Measurements from ENCODE around the gene ANTXR2. TPM values are rescaled to one million over a fixed set of nuclear protein-coding genes. Genes with fewer than 3 reads are reported as not detected.
"Not testable (repeated sequence)": the region's sequence is repeated elsewhere in the genome, so short reads cannot be mapped to it uniquely, and the experiment has no call there.

Gene ANTXR2
- total RNA-seq, 3 donors from 2014 or later: 6.1 to 12.9 (median 8.1) TPM

GRCh38 chr4:79900182-79900581 is 172.8 kb downstream of the ANTXR2 start:
- Mint-ChIP-seq H3K4me3 (no peak overlapping the region), H3K36me3 (ENCODE audit: insufficient read depth) (no peaks in the 10 kb centered on the region), H3K27me3 (ENCODE audit: low read depth) (peaks cover 1% of the 10 kb centered on the region), H3K9me3 (no peaks in the 10 kb centered on the region), H3K4me1 (ENCODE audit: low read depth) (no peaks in the 10 kb centered on the region)
- ATAC-seq (no peak), DNase-seq (no peak)

GRCh38 chr4:79899481-79899880 is 173.5 kb downstream of the ANTXR2 start:
- no peak for ATAC-seq
- Mint-ChIP-seq H3K27me3 (ENCODE audit: low read depth) (peaks cover 1% of the 10 kb centered on the region), H3K4me1 (ENCODE audit: low read depth) (no peaks in the 10 kb centered on the region), H3K9me3 (no peaks in the 10 kb centered on the region), H3K4me3 (no peak overlapping the region), H3K36me3 (ENCODE audit: insufficient read depth) (no peaks in the 10 kb centered on the region)
- DNase-seq: no peak

GRCh38 chr4:79898055-79898454 is 175.0 kb downstream of the ANTXR2 start:
- Mint-ChIP-seq H3K36me3 (ENCODE audit: insufficient read depth) (no peaks in the 10 kb centered on the region), H3K27me3 (ENCODE audit: low read depth) (peaks cover 1% of the 10 kb centered on the region), H3K4me1 (ENCODE audit: low read depth) (no peaks in the 10 kb centered on the region), H3K9me3 (no peaks in the 10 kb centered on the region), H3K4me3 (no peak overlapping the region)
- no peak for ATAC-seq
- no peak for DNase-seq

- no peaks in the 10 kb centered on the region for H3K4me1 Mint-ChIP-seq (ENCODE audit: low read depth)
- H3K27me3 Mint-ChIP-seq (ENCODE audit: low read depth): peaks cover 1% of the 10 kb centered on the region
- H3K9me3 Mint-ChIP-seq: no peaks in the 10 kb centered on the region
- H3K36me3 Mint-ChIP-seq (ENCODE audit: insufficient read depth): no peaks in the 10 kb centered on the region
- no peak overlapping the region for H3K4me3 Mint-ChIP-seq
- ATAC-seq (no peak), DNase-seq (no peak)
Measured at GRCh38 chr4:79897174-79897573, 175.9 kb downstream of the ANTXR2 start.

- Mint-ChIP-seq H3K4me3 (no peak overlapping the region), H3K27me3 (ENCODE audit: low read depth) (peaks cover 1% of the 10 kb centered on the region), H3K4me1 (ENCODE audit: low read depth) (no peaks in the 10 kb centered on the region), H3K36me3 (ENCODE audit: insufficient read depth) (no peaks in the 10 kb centered on the region), H3K9me3 (no peaks in the 10 kb centered on the region)
- ATAC-seq (no peak), DNase-seq (no peak)
Measured at GRCh38 chr4:79893456-79893855, 179.6 kb downstream of the ANTXR2 start.

GRCh38 chr4:79889026-79889425 is 184.0 kb downstream of the ANTXR2 start:
- DNase-seq; H3K27me3 Mint-ChIP-seq (ENCODE audit: low read depth); H3K4me1 Mint-ChIP-seq (ENCODE audit: low read depth); ATAC-seq; H3K9me3 Mint-ChIP-seq; H3K36me3 Mint-ChIP-seq (ENCODE audit: insufficient read depth); H3K4me3 Mint-ChIP-seq: not testable (repeated sequence)

GRCh38 chr4:79886557-79886956 is 186.5 kb downstream of the ANTXR2 start:
- ATAC-seq: no peak
- H3K9me3 Mint-ChIP-seq: no peaks in the 10 kb centered on the region
- DNase-seq: no peak
- H3K27me3 Mint-ChIP-seq (ENCODE audit: low read depth): no peaks in the 10 kb centered on the region
- H3K36me3 Mint-ChIP-seq (ENCODE audit: insufficient read depth): no peaks in the 10 kb centered on the region
- H3K4me3 Mint-ChIP-seq: no peak overlapping the region
- no peaks in the 10 kb centered on the region for H3K4me1 Mint-ChIP-seq (ENCODE audit: low read depth)

GRCh38 chr4:79886021-79886420 is 187.0 kb downstream of the ANTXR2 start:
- no peaks in the 10 kb centered on the region for H3K36me3 Mint-ChIP-seq (ENCODE audit: insufficient read depth)
- H3K27me3 Mint-ChIP-seq (ENCODE audit: low read depth): no peaks in the 10 kb centered on the region
- H3K4me3 Mint-ChIP-seq: no peak overlapping the region
- H3K4me1 Mint-ChIP-seq (ENCODE audit: low read depth): no peaks in the 10 kb centered on the region
- no peak for DNase-seq
- no peaks in the 10 kb centered on the region for H3K9me3 Mint-ChIP-seq
- ATAC-seq: no peak

- H3K4me3 Mint-ChIP-seq: no peak overlapping the region
- H3K27me3 Mint-ChIP-seq (ENCODE audit: low read depth): no peaks in the 10 kb centered on the region
- ATAC-seq (no peak), DNase-seq (no peak)
- H3K9me3 Mint-ChIP-seq: peaks cover 3% of the 10 kb centered on the region
- H3K36me3 Mint-ChIP-seq (ENCODE audit: insufficient read depth): no peaks in the 10 kb centered on the region
- H3K4me1 Mint-ChIP-seq (ENCODE audit: low read depth): no peaks in the 10 kb centered on the region
Measured at GRCh38 chr4:79883290-79883689, 189.7 kb downstream of the ANTXR2 start.

- no peak for ATAC-seq
- peaks cover 7% of the 10 kb centered on the region for H3K9me3 Mint-ChIP-seq
- H3K36me3 Mint-ChIP-seq (ENCODE audit: insufficient read depth): no peaks in the 10 kb centered on the region
- no peak for DNase-seq
- H3K4me3 Mint-ChIP-seq: no peak overlapping the region
- no peaks in the 10 kb centered on the region for H3K4me1 Mint-ChIP-seq (ENCODE audit: low read depth)
- no peaks in the 10 kb centered on the region for H3K27me3 Mint-ChIP-seq (ENCODE audit: low read depth)
Measured at GRCh38 chr4:79882806-79883205, 190.2 kb downstream of the ANTXR2 start.

GRCh38 chr4:79881407-79881806 is 191.6 kb downstream of the ANTXR2 start:
- H3K9me3 Mint-ChIP-seq: peaks cover 10% of the 10 kb centered on the region
- no peaks in the 10 kb centered on the region for H3K36me3 Mint-ChIP-seq (ENCODE audit: insufficient read depth)
- no peak for DNase-seq
- no peaks in the 10 kb centered on the region for H3K27me3 Mint-ChIP-seq (ENCODE audit: low read depth)
- H3K4me3 Mint-ChIP-seq: no peak overlapping the region
- no peak for ATAC-seq
- no peaks in the 10 kb centered on the region for H3K4me1 Mint-ChIP-seq (ENCODE audit: low read depth)

GRCh38 chr4:79877511-79877910 is 195.5 kb downstream of the ANTXR2 start:
- H3K4me1 Mint-ChIP-seq (ENCODE audit: low read depth): no peaks in the 10 kb centered on the region
- ATAC-seq (no peak), DNase-seq (no peak)
- H3K4me3 Mint-ChIP-seq: no peak overlapping the region
- no peaks in the 10 kb centered on the region for H3K27me3 Mint-ChIP-seq (ENCODE audit: low read depth)
- H3K9me3 Mint-ChIP-seq: peaks cover 10% of the 10 kb centered on the region
- H3K36me3 Mint-ChIP-seq (ENCODE audit: insufficient read depth): no peaks in the 10 kb centered on the region

- DNase-seq (no peak), ATAC-seq (no peak)
- H3K27me3 Mint-ChIP-seq (ENCODE audit: low read depth): no peaks in the 10 kb centered on the region
- H3K4me3 Mint-ChIP-seq: no peak overlapping the region
- H3K36me3 Mint-ChIP-seq (ENCODE audit: insufficient read depth): no peaks in the 10 kb centered on the region
- no peaks in the 10 kb centered on the region for H3K4me1 Mint-ChIP-seq (ENCODE audit: low read depth)
- H3K9me3 Mint-ChIP-seq: peaks cover 10% of the 10 kb centered on the region
Measured at GRCh38 chr4:79875344-79875899, 197.6 kb downstream of the ANTXR2 start.

- ATAC-seq (no peak), DNase-seq (no peak)
- H3K27me3 Mint-ChIP-seq (ENCODE audit: low read depth): peaks cover 4% of the 10 kb centered on the region
- H3K4me3 Mint-ChIP-seq: no peak overlapping the region
- no peaks in the 10 kb centered on the region for H3K36me3 Mint-ChIP-seq (ENCODE audit: insufficient read depth)
- peaks cover 10% of the 10 kb centered on the region for H3K9me3 Mint-ChIP-seq
- H3K4me1 Mint-ChIP-seq (ENCODE audit: low read depth): no peaks in the 10 kb centered on the region
Measured at GRCh38 chr4:79874197-79874596, 198.8 kb downstream of the ANTXR2 start.

GRCh38 chr4:79872738-79873137 is 200.3 kb downstream of the ANTXR2 start:
- no peaks in the 10 kb centered on the region for H3K4me1 Mint-ChIP-seq (ENCODE audit: low read depth)
- DNase-seq (no peak), ATAC-seq (no peak)
- H3K4me3 Mint-ChIP-seq: no peak overlapping the region
- no peaks in the 10 kb centered on the region for H3K36me3 Mint-ChIP-seq (ENCODE audit: insufficient read depth)
- H3K27me3 Mint-ChIP-seq (ENCODE audit: low read depth): peaks cover 4% of the 10 kb centered on the region
- H3K9me3 Mint-ChIP-seq: peaks cover 1% of the 10 kb centered on the region

- H3K36me3 Mint-ChIP-seq (ENCODE audit: insufficient read depth): no peaks in the 10 kb centered on the region
- no peaks in the 10 kb centered on the region for H3K4me1 Mint-ChIP-seq (ENCODE audit: low read depth)
- DNase-seq: no peak
- no peak for ATAC-seq
- peaks cover 4% of the 10 kb centered on the region for H3K27me3 Mint-ChIP-seq (ENCODE audit: low read depth)
- H3K9me3 Mint-ChIP-seq: no peaks in the 10 kb centered on the region
- H3K4me3 Mint-ChIP-seq: no peak overlapping the region
Measured at GRCh38 chr4:79871961-79872360, 201.1 kb downstream of the ANTXR2 start.
